Breast epithelium (tissue), 4 donors: ENCODE data around the gene NCR3LG1. TPM values are rescaled to one million over a fixed set of nuclear protein-coding genes. Genes with fewer than 3 reads are reported as not detected.

Experiments
- DNase-seq, 2 donors: peaks; one replicate each; pipeline ENCODE4 v3.0.0-alpha.2; 2019; ENCODE audit warnings: low spot score in 2 of 2
- H3K27ac ChIP-seq, 2 donors: fragments of 200-600 bp; sonication (generic) in 1 of 2; one replicate each; pipeline ENCODE4 v1.5.1; 2016 to 2019; ENCODE audit warnings: mild to moderate bottlenecking in 1 of 2
- H3K27me3 ChIP-seq, 2 donors: fragments of 200-600 bp; sonication (generic) in 1 of 2; one replicate each; pipeline versions ENCODE4 v1.5.1 to v1.6.0; 2017 to 2019; ENCODE audit warnings: control low read depth in 1 of 2, mild to moderate bottlenecking in 1 of 2
- H3K36me3 ChIP-seq: fragments of 200-600 bp; one replicate; pipeline ENCODE4 v1.5.1; 2019
- H3K4me1 ChIP-seq, 2 donors: fragments of 200-600 bp; sonication (generic); one replicate each; pipeline ENCODE4 v1.5.1; 2016 to 2019; ENCODE audit warnings: control low read depth in 1 of 2
- H3K4me3 ChIP-seq, 3 donors: fragments of 200-600 bp; sonication (generic); 1 replicate in 2 of 3; 2 replicates in 1 of 3; pipeline ENCODE4 v1.5.1; 2016 to 2019; ENCODE audit warnings: mild to moderate bottlenecking in 3 of 3, moderate library complexity in 2 of 3
- H3K9me3 ChIP-seq, 2 donors: fragments of 200-600 bp; sonication (generic) in 1 of 2; one replicate each; pipeline ENCODE4 v1.5.1; 2016 to 2019; ENCODE audit warnings: control low read depth in 1 of 2
- CTCF ChIP-seq, 3 donors: fragments of 450-650 bp; IDR thresholded peaks; one replicate each; pipeline ENCODE4 v1.5.1; 2016 to 2017; ENCODE audit warnings: antibody characterized with exemption in 3 of 3, mild to moderate bottlenecking in 3 of 3, moderate library complexity in 3 of 3
- POLR2A ChIP-seq: fragments of 450-650 bp; IDR thresholded peaks from one replicate; pipeline ENCODE4 v1.6.1; 2016; ENCODE audit warnings: antibody characterized with exemption, mild to moderate bottlenecking, moderate library complexity
- POLR2AphosphoS5 ChIP-seq, 3 donors: sonication (generic); formaldehyde crosslinking; IDR thresholded peaks; one replicate each; pipeline ENCODE4 v1.6.1; 2017; ENCODE audit warnings: antibody characterized with exemption in 3 of 3
- intact Hi-C: fragments of 100-400 bp; cut with DNase I; formaldehyde crosslinking; loops from one replicate; pipeline ENCODE4 v1.15.1; 2023; ENCODE audit warnings: low total_unique reads
- total RNA-seq, 3 donors: library from RNA; depleted of rRNA; stranded (reverse); fragments of >200 nt; gene quantifications; one replicate each; pipeline ENCODE4 v1.1.0, GENCODE V29; 2016

The NCR3LG1 gene
- total RNA-seq, 3 donors from 2014 or later, result 2.9 to 5.0 (median 4.3) TPM

DNA sequence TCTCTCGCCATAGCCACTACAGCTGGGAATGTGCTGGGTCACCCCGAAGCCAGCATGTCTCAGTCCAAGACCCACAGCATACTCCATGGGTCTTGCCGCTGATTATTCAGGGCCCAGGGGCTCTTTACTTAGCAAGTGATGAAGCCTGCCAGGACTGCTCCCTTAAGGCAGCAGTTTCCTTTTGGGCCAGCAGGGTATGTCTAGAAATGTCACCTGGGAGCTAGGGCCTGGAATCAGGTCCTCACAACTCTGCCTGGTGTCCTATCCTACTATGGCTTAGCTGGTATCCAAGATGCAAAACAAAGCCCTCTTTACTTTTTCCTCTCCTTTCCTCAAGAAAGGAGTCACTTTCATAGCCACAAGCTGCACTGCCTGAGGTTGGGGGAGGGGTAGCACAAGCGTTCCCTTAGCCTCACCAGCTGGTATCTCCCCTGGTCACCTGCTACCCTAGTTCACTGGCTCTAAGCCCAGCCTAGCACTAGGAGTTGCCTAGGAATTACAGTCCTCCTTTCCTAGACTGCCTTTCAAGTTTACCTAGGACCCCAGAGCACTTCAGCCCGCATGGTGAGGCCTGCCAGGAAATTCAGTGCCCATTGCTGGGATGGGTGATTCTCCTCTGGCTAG, 22.6 kb upstream of the NCR3LG1 start:
- Histone ChIP-seq H3K9me3 (no peaks in the 10 kb centered on the region), H3K4me3 (no peak overlapping the region), H3K27ac (no peak overlapping the region), H3K27me3 (no peaks in the 10 kb centered on the region), H3K36me3 (no peaks in the 10 kb centered on the region), H3K4me1 (no peaks in the 10 kb centered on the region)
- TF ChIP-seq POLR2AphosphoS5 (IDR thresholded peaks at IDR 0.05) (no peak), POLR2A (no peak), CTCF (IDR thresholded peaks at IDR 0.05) (no peak)
- intact Hi-C loops, result no loop called here
- DNase-seq, result no peak

DNA sequence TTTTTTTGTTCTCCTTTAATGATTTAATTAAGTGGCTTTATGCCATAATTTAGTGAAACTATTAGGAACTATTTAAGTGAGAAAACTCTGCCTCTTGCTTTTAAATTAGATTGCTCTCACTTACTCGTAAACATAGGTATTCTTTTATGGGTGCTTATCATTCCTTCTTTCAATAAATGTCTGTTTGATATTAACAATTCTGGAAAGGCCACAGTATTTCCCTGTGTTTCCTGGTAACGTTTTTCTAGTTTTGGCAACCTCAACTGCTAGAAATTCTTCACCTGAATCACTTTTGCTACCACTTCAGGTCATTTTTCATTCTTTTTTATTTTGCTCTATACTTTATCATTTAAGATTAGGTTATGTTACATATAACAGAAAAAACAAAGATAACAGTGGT, 19.9 kb upstream of the NCR3LG1 start:
- H3K9me3 ChIP-seq, result no peaks in the 10 kb centered on the region
- H3K36me3 ChIP-seq, result no peaks in the 10 kb centered on the region
- H3K4me1 ChIP-seq, result no peaks in the 10 kb centered on the region
- intact Hi-C loops, result no loop called here
- TF ChIP-seq POLR2AphosphoS5 (IDR thresholded peaks at IDR 0.05) (no peak), CTCF (IDR thresholded peaks at IDR 0.05) (no peak), POLR2A (no peak)
- no peak overlapping the region for H3K4me3 ChIP-seq
- DNase-seq, result no peak
- no peaks in the 10 kb centered on the region for H3K27me3 ChIP-seq
- no peak overlapping the region for H3K27ac ChIP-seq

GRCh38 chr11:17333799-17334586, 17.6 kb upstream of the NCR3LG1 start:
- DNase-seq, result no peak
- Histone ChIP-seq H3K4me1 (no peaks in the 10 kb centered on the region), H3K9me3 (no peaks in the 10 kb centered on the region), H3K4me3 (no peak overlapping the region), H3K27me3 (no peaks in the 10 kb centered on the region), H3K36me3 (no peaks in the 10 kb centered on the region), H3K27ac (no peak overlapping the region)
- intact Hi-C loops, result no loop called here
- TF ChIP-seq CTCF (IDR thresholded peaks at IDR 0.05), result no peak
- TF ChIP-seq POLR2A, result no peak
- TF ChIP-seq POLR2AphosphoS5 (IDR thresholded peaks at IDR 0.05), result no peak

- Histone ChIP-seq H3K9me3 (no peaks in the 10 kb centered on the region), H3K4me3 (no peak overlapping the region), H3K4me1 (no peaks in the 10 kb centered on the region), H3K36me3 (no peaks in the 10 kb centered on the region), H3K27me3 (no peaks in the 10 kb centered on the region), H3K27ac (no peak overlapping the region)
- intact Hi-C loops, result no loop called here
- TF ChIP-seq POLR2AphosphoS5 (IDR thresholded peaks at IDR 0.05) (no peak), POLR2A (no peak), CTCF (IDR thresholded peaks at IDR 0.05) (no peak)
- DNase-seq, result no peak
Measured at GRCh38 chr11:17343257-17343656, 8.3 kb upstream of the NCR3LG1 start.

GRCh38 chr11:17343907-17344306, 7.7 kb upstream of the NCR3LG1 start:
- DNase-seq, result no peak
- H3K4me1 ChIP-seq, result no peaks in the 10 kb centered on the region
- H3K36me3 ChIP-seq, result no peaks in the 10 kb centered on the region
- TF ChIP-seq POLR2AphosphoS5 (IDR thresholded peaks at IDR 0.05), result no peak
- TF ChIP-seq CTCF (IDR thresholded peaks at IDR 0.05), result no peak
- no peak for TF ChIP-seq POLR2A
- intact Hi-C loops, result no loop called here
- no peaks in the 10 kb centered on the region for H3K27me3 ChIP-seq
- H3K4me3 ChIP-seq, result no peak overlapping the region
- H3K9me3 ChIP-seq, result no peaks in the 10 kb centered on the region
- H3K27ac ChIP-seq, result no peak overlapping the region
